ENCODE results near the gene GPR6. TPM values are rescaled to one million over a fixed set of nuclear protein-coding genes. Genes with fewer than 3 reads are reported as not detected.

Gene GPR6
- total RNA-seq, 1 experiment from 2014 or later, result 0.20 TPM

GRCh38 chr6:109961611-109962041 is 16.5 kb upstream of the GPR6 start:
- H3K23ac ChIP-seq (ENCODE audit: insufficient read length, low read depth, low read length), result no peak overlapping the region
- no peak overlapping the region for H3K4me2 ChIP-seq (ENCODE audit: insufficient read depth, insufficient read length, low read length)
- no peaks in the 10 kb centered on the region for H3K9me3 ChIP-seq (ENCODE audit: control insufficient read depth, low read depth, low read length)
- H2BK5ac ChIP-seq (ENCODE audit: insufficient read length, low read length), result no peak overlapping the region
- Mint-ChIP-seq H3K9me3 (peaks cover 0 to 11% of the 10 kb centered on the region in 2 experiments; a peak in 1 of 5 replicates), H3K27ac (no peak overlapping the region), H3K4me3 (no peak overlapping the region), H3K27me3 (ENCODE audit: low read depth) (peaks cover 18% of the 10 kb centered on the region), H3K4me1 (peaks cover 4% of the 10 kb centered on the region in 2 experiments; a peak in 2 of 4 replicates), H3K36me3 (ENCODE audit: insufficient read depth in 1 of 3, low read depth in 3 of 3) (peaks cover 3 to 12% (median 5%) of the 10 kb centered on the region in 3 experiments; a peak in 3 of 7 replicates)
- no peak overlapping the region for H2AFZ ChIP-seq (ENCODE audit: low read length)
- TF ChIP-seq, protein P1, sequence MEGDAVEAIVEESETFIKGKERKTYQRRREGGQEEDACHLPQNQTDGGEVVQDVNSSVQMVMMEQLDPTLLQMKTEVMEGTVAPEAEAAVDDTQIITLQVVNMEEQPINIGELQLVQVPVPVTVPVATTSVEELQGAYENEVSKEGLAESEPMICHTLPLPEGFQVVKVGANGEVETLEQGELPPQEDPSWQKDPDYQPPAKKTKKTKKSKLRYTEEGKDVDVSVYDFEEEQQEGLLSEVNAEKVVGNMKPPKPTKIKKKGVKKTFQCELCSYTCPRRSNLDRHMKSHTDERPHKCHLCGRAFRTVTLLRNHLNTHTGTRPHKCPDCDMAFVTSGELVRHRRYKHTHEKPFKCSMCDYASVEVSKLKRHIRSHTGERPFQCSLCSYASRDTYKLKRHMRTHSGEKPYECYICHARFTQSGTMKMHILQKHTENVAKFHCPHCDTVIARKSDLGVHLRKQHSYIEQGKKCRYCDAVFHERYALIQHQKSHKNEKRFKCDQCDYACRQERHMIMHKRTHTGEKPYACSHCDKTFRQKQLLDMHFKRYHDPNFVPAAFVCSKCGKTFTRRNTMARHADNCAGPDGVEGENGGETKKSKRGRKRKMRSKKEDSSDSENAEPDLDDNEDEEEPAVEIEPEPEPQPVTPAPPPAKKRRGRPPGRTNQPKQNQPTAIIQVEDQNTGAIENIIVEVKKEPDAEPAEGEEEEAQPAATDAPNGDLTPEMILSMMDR (conservative IDR thresholded peaks at IDR 0.05), result no peak
- H3K4ac ChIP-seq (ENCODE audit: low read depth, low read length), result no peak overlapping the region
- no peak overlapping the region for H2BK15ac ChIP-seq (ENCODE audit: low read depth, low read length)
- H3K79me2 ChIP-seq (ENCODE audit: insufficient read depth, low read length), result no peaks in the 10 kb centered on the region
- WGBS (ENCODE audit: extremely low coverage, insufficient read length, low lambda C conversion rate), result no CpG with 5 or more reads among the region's 5 CpGs
- no peaks in the 10 kb centered on the region for H3K4me1 ChIP-seq (ENCODE audit: insufficient read depth, low read length)
- no peaks in the 10 kb centered on the region for H3K27me3 ChIP-seq (ENCODE audit: insufficient read depth, low read length)
- no peak overlapping the region for H4K91ac ChIP-seq (ENCODE audit: insufficient read length, low read depth, low read length)
- no peaks in the 10 kb centered on the region for H3K79me1 ChIP-seq (ENCODE audit: insufficient read depth, low read depth, low read length, poor library complexity, severe bottlenecking)
- no peak overlapping the region for H3K27ac ChIP-seq (ENCODE audit: insufficient read length, low read depth, low read length)
- H4K20me1 ChIP-seq (ENCODE audit: control insufficient read depth, insufficient read depth, insufficient read length), result no peaks in the 10 kb centered on the region
- H3K18ac ChIP-seq (ENCODE audit: insufficient read length, low read depth, low read length), result no peak overlapping the region
- no peaks in the 10 kb centered on the region for H3K23me2 ChIP-seq (ENCODE audit: insufficient read length, low read depth, low read length, poor library complexity, severe bottlenecking)
- no peak overlapping the region for H3K14ac ChIP-seq (ENCODE audit: insufficient read depth, low read length)
- no peak overlapping the region for H3T11ph ChIP-seq (ENCODE audit: low read length)
- H2AK5ac ChIP-seq (ENCODE audit: insufficient read length, low read length), result no peak overlapping the region
- DNase-seq, result no peak
- no peak overlapping the region for H2BK12ac ChIP-seq (ENCODE audit: insufficient read length, low read depth, low read length)
- H4K5ac ChIP-seq (ENCODE audit: insufficient read length, low read depth, low read length), result no peak overlapping the region
- no peak overlapping the region for H2BK20ac ChIP-seq (ENCODE audit: low read depth, low read length, poor library complexity, severe bottlenecking)
- H4K8ac ChIP-seq (replicated peaks; ENCODE audit: insufficient read length, low read depth, low read length), result no peak overlapping the region
- H3K9ac ChIP-seq (ENCODE audit: extremely low read depth, insufficient read length, low read length), result no peak overlapping the region
- H2BK120ac ChIP-seq (ENCODE audit: low read depth, low read length, poor library complexity, severe bottlenecking), result no peak overlapping the region
- no peak overlapping the region for H3K56ac ChIP-seq (ENCODE audit: insufficient read length, low read depth, low read length)

All from H9 (cell line).